T follicular helper cell (primary cell): ENCODE data around the gene VHLL.

Source experiments
- DNase-seq: peaks from one replicate; pipeline ENCODE4 v3.0.0-alpha.2; 2020; ENCODE audit warnings: low read depth

VHLL gene

DNA sequence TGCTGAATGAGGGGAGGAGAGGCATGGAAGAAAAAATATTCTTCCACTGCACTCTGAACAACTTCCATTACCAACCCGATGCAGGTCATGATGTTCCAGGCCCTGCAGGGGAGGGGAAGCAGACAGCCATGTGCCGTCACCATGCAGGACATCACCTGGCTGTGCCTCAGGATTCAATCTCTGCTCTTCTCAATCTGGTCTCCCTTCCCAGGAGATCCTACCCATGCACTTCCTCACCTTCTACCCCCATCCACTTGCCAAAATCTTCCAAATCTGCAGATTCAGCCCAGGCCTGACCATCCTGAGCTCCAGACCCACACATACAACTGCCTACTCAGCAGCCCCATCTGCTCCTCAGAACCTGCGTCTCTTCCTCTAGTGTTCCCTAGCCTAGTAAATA is 45.5 kb downstream of the VHLL start:
- DNase-seq = no peak

- DNase-seq = no peak
These were observed 47.6 kb downstream of the VHLL start for GRCh38 chr1:156251527-156251926.

DNA sequence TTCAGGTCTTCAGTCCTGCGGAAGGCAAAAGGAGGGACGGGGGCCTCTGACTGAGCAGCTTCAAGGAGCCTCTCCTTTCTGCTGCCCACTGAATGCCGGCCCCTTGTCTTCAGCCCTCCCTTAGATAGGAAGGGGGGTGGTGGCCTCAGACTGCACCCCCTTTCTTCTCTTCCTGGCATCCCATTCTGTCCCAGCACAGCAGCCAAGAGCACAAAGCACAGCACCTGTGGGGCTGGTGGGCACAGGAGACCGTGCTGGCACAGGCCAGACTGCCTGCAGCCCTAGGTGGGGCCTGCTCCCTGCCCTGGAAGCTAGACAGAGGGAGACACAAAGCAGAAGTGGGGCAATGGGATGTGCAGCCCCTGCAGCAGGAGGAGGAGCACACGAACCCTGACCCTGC is 49.5 kb downstream of the VHLL start:
- DNase-seq = no peak
